ENCODE measurements around the gene KLF3. TPM values are rescaled to one million over a fixed set of nuclear protein-coding genes. Genes with fewer than 3 reads are reported as not detected.

The KLF3 gene
- total and polyA plus RNA-seq, 9 of the 15 experiments (the other 6 are each of a cell fraction or from before 2014, with no cell fraction given) = 9.9 to 47.2 (median 18.1) TPM

DNA sequence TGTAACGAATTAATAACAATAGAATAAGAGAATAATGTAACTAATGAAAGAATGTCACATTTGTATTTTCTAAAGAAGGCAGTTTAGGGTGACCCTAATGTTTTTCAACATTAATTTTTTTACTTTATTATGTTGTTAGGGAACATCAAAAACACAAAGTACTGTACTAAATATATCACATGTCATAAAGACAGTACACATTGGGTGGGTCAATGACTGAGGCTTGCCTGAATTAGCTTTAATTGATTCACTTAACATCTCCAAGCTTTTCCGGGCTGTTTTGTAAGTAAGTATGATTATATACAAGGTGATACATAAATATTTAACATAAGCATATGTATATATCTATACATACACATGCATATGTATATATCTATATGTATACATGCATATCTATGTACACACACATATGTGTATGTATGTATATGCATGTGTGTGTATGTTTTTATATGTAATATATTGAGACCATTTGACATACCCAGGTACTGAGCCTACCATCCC lies 43.4 kb upstream of the KLF3 start:
- Histone ChIP-seq H3K79me2 (ENCODE audit: control insufficient read depth, insufficient read depth, low read length) (no peaks in the 10 kb centered on the region), H4K20me1 (replicated peaks; ENCODE audit: control insufficient read depth, insufficient read depth, low read length) (no peaks in the 10 kb centered on the region), H2AFZ (ENCODE audit: low read depth, low read length) (no peak overlapping the region; the same call in 1 of the 2 replicates), H3K4me3 (no peak overlapping the region), H3K27ac (ENCODE audit: extremely low read depth, low read depth, low read length) (peak overlapping the region; percentile 89), H3K9me3 (replicated peaks; ENCODE audit: control insufficient read depth, insufficient read depth, low read depth, low read length) (no peaks in the 10 kb centered on the region), H3K9ac (ENCODE audit: insufficient read depth in 1 of 2, low read depth in 2 of 2, low read length in 2 of 2) (peak overlapping the region in 1 of 2 experiments; percentile 69; a peak in 2 of 4 replicates), H3K36me3 (ENCODE audit: control insufficient read depth, insufficient read depth, low read length) (no peaks in the 10 kb centered on the region; the same call in 2 of the 3 replicates), H3K9me1 (ENCODE audit: control insufficient read depth, insufficient read depth, low read length) (no peaks in the 10 kb centered on the region), H3K4me2 (ENCODE audit: insufficient read depth, low read length) (peak overlapping the region; percentile 92; the same call in 1 of the 2 replicates), H3K4me1 (replicated peaks in 1 of 2; ENCODE audit: control insufficient read depth in 2 of 2, insufficient read depth in 2 of 2, low read length in 2 of 2) (peaks cover 22 to 30% of the 10 kb centered on the region in 2 experiments), H3K27me3 (ENCODE audit: control insufficient read depth in 2 of 2, insufficient read depth in 2 of 2, low read length in 2 of 2) (no peaks in the 10 kb centered on the region)
- ATAC-seq (no peak), FAIRE-seq (no peak), DNase-seq (ENCODE audit: extremely low read depth in 1 of 4, low spot score in 3 of 4) (no peak)
- BruUV-seq (replicated peaks) = no TSS peak
- intact Hi-C loops (cut with micrococcal nuclease) (loop anchor here (2.0 to 5.0 kb wide), 3 partner anchors 42 to 292 kb away; no protein-coding TSS in a partner anchor), in situ Hi-C loops (cut with MboI) (no loop called here)
- 44% methylated on average over 2 of the region's 2 CpGs for WGBS (ENCODE audit: insufficient coverage, low coverage, missing lambda C conversion rate)
- POLR2A ChIA-PET = interaction anchor here (0.8 to 1.5 kb wide), 8 partner anchors 9 to 47 kb away, joined by 3 to 10 read pairs (median 4); no protein-coding TSS in a partner anchor
- CTCF ChIA-PET (ENCODE audit: low intra/inter-chr PET ratio) = no interaction called here
- TF ChIP-seq DIDO1 (tag; IDR thresholded peaks at IDR 0.05; ENCODE audit: low read depth) = no peak
- TF ChIP-seq, protein P1, sequence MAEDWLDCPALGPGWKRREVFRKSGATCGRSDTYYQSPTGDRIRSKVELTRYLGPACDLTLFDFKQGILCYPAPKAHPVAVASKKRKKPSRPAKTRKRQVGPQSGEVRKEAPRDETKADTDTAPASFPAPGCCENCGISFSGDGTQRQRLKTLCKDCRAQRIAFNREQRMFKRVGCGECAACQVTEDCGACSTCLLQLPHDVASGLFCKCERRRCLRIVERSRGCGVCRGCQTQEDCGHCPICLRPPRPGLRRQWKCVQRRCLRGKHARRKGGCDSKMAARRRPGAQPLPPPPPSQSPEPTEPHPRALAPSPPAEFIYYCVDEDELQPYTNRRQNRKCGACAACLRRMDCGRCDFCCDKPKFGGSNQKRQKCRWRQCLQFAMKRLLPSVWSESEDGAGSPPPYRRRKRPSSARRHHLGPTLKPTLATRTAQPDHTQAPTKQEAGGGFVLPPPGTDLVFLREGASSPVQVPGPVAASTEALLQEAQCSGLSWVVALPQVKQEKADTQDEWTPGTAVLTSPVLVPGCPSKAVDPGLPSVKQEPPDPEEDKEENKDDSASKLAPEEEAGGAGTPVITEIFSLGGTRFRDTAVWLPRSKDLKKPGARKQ (CRISPR knock-in tag; IDR thresholded peaks at IDR 0.05) = 0 out of 2 replicates have a peak, but pooled peaks have one; percentile 42
- TF ChIP-seq, protein P2, sequence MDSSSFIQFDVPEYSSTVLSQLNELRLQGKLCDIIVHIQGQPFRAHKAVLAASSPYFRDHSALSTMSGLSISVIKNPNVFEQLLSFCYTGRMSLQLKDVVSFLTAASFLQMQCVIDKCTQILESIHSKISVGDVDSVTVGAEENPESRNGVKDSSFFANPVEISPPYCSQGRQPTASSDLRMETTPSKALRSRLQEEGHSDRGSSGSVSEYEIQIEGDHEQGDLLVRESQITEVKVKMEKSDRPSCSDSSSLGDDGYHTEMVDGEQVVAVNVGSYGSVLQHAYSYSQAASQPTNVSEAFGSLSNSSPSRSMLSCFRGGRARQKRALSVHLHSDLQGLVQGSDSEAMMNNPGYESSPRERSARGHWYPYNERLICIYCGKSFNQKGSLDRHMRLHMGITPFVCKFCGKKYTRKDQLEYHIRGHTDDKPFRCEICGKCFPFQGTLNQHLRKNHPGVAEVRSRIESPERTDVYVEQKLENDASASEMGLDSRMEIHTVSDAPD (CRISPR knock-in tag; IDR thresholded peaks at IDR 0.05) = no peak
- TF ChIP-seq, protein P3, sequence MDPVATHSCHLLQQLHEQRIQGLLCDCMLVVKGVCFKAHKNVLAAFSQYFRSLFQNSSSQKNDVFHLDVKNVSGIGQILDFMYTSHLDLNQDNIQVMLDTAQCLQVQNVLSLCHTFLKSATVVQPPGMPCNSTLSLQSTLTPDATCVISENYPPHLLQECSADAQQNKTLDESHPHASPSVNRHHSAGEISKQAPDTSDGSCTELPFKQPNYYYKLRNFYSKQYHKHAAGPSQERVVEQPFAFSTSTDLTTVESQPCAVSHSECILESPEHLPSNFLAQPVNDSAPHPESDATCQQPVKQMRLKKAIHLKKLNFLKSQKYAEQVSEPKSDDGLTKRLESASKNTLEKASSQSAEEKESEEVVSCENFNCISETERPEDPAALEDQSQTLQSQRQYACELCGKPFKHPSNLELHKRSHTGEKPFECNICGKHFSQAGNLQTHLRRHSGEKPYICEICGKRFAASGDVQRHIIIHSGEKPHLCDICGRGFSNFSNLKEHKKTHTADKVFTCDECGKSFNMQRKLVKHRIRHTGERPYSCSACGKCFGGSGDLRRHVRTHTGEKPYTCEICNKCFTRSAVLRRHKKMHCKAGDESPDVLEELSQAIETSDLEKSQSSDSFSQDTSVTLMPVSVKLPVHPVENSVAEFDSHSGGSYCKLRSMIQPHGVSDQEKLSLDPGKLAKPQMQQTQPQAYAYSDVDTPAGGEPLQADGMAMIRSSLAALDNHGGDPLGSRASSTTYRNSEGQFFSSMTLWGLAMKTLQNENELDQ (CRISPR knock-in tag; IDR thresholded peaks at IDR 0.05; ENCODE audit: borderline replicate concordance) = no peak
- TF ChIP-seq, protein P4, sequence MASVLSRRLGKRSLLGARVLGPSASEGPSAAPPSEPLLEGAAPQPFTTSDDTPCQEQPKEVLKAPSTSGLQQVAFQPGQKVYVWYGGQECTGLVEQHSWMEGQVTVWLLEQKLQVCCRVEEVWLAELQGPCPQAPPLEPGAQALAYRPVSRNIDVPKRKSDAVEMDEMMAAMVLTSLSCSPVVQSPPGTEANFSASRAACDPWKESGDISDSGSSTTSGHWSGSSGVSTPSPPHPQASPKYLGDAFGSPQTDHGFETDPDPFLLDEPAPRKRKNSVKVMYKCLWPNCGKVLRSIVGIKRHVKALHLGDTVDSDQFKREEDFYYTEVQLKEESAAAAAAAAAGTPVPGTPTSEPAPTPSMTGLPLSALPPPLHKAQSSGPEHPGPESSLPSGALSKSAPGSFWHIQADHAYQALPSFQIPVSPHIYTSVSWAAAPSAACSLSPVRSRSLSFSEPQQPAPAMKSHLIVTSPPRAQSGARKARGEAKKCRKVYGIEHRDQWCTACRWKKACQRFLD (CRISPR knock-in tag; IDR thresholded peaks at IDR 0.05) = 0 out of 2 replicates have a peak, but pooled peaks have one; percentile 52
- TF ChIP-seq NCOA2 (IDR thresholded peaks at IDR 0.05; ENCODE audit: partially characterized antibody in 2 of 2) = no peak
- TF ChIP-seq SP2 (IDR thresholded peaks at IDR 0.05; ENCODE audit: extremely low read depth, low read depth, low read length, poor library complexity, severe bottlenecking) = no peak
- TF ChIP-seq ZNF75A (CRISPR knock-in tag; IDR thresholded peaks at IDR 0.05) = no peak
- no peak for TF ChIP-seq JUND (IDR thresholded peaks at IDR 0.05; ENCODE audit: borderline replicate concordance, low read depth, low read length)
- no peak for TF ChIP-seq JUND (tag; IDR thresholded peaks at IDR 0.05; ENCODE audit: borderline replicate concordance, low read depth, low read length)
- TF ChIP-seq NR1H2 (CRISPR knock-in tag; IDR thresholded peaks at IDR 0.05) = no peak
- no peak for TF ChIP-seq ZBTB8A (IDR thresholded peaks at IDR 0.05; ENCODE audit: partially characterized antibody)
- no peak for TF ChIP-seq BCOR (IDR thresholded peaks at IDR 0.05)
- no peak for TF ChIP-seq CBFA2T3 (IDR thresholded peaks at IDR 0.05)

Data from K562 (cell line).